ENCODE data around the gene FAM221B. TPM values are rescaled to one million over a fixed set of nuclear protein-coding genes. Genes with fewer than 3 reads are reported as not detected.

The FAM221B gene
- total and polyA plus RNA-seq, 2 of the 4 experiments (the other 2 are of a cell fraction) = not detected

- Histone ChIP-seq H3K4me2 (ENCODE audit: low read depth, low read length) (no peak overlapping the region), H4K8ac (ENCODE audit: low read depth in 2 of 2, low read length in 2 of 2) (no peak overlapping the region), H2AFZ (replicated peaks; ENCODE audit: low read length, poor library complexity) (no peak overlapping the region), H4K91ac (ENCODE audit: insufficient read depth, low read depth, low read length) (no peak overlapping the region), H3K23ac (ENCODE audit: low read depth, low read length) (no peak overlapping the region), H3K36me3 (ENCODE audit: control insufficient read depth, insufficient read depth, low read length) (peaks cover 3% of the 10 kb centered on the region; the same call in 1 of the 2 replicates), H3K56ac (ENCODE audit: extremely low read depth, insufficient read depth, low read length) (no peak overlapping the region), H3K79me1 (ENCODE audit: low read depth in 1 of 2, low read length in 2 of 2) (no peaks in the 10 kb centered on the region), H3K4me3 (ENCODE audit: insufficient read depth, low read depth, low read length) (no peak overlapping the region), H3K27ac (ENCODE audit: insufficient read depth, low read length) (no peak overlapping the region), H2BK20ac (ENCODE audit: low read depth, low read length) (no peak overlapping the region), H4K5ac (ENCODE audit: low read depth, low read length) (no peak overlapping the region), H3K9me3 (ENCODE audit: control insufficient read depth, insufficient read depth, low read length) (no peaks in the 10 kb centered on the region), H3K18ac (ENCODE audit: low read depth, low read length) (no peak overlapping the region), H4K20me1 (ENCODE audit: insufficient read depth, low read length) (no peaks in the 10 kb centered on the region), H3K4me1 (ENCODE audit: control insufficient read depth, insufficient read depth, low read length) (no peaks in the 10 kb centered on the region), H2BK5ac (ENCODE audit: low read depth, low read length, poor library complexity, severe bottlenecking) (no peak overlapping the region), H3K4ac (ENCODE audit: low read depth, low read length) (no peak overlapping the region), H3K27me3 (ENCODE audit: control insufficient read depth, insufficient read depth, low read length) (no peaks in the 10 kb centered on the region; the same call in 1 of the 2 replicates), H2BK15ac (ENCODE audit: low read depth, low read length) (no peak overlapping the region), H2AK9ac (replicated peaks; ENCODE audit: low read depth, low read length, poor library complexity) (peak overlapping the region; percentile 53), H2AK5ac (ENCODE audit: low read depth, low read length) (no peak overlapping the region), H2BK120ac (ENCODE audit: low read depth, low read length) (no peak overlapping the region), H3K9me1 (ENCODE audit: insufficient read depth, low read length) (no peaks in the 10 kb centered on the region), H3K14ac (replicated peaks; ENCODE audit: low read depth, low read length) (no peak overlapping the region), H3K9ac (ENCODE audit: low read depth, low read length) (no peak overlapping the region)
- dilution Hi-C loops (cut with HindIII; ENCODE audit: low sequenced_read_pairs, unreplicated experiment) (no loop called here), intact Hi-C loops (cut with micrococcal nuclease) (no loop called here), in situ Hi-C loops (cut with MboI; ENCODE audit: low sequenced_read_pairs) (no loop called here)
- ChIA-PET CTCF (no interaction called here), POLR2A (ENCODE audit: unreplicated experiment) (no interaction called here)
- TF ChIP-seq FOS (IDR thresholded peaks at IDR 0.05; ENCODE audit: low read depth, low read length) = no peak
- TF ChIP-seq CTCF (conservative IDR thresholded peaks at IDR 0.05; ENCODE audit: low read depth, low read length) = no peak
- TF ChIP-seq RCOR1 (IDR thresholded peaks at IDR 0.05; ENCODE audit: insufficient replicate concordance, low read length) = no peak
- no peak for TF ChIP-seq MAFK (IDR thresholded peaks at IDR 0.05; ENCODE audit: low read depth, low read length)
- no peak for TF ChIP-seq ELK1 (IDR thresholded peaks at IDR 0.05; ENCODE audit: borderline replicate concordance, low read depth, low read length)
- TF ChIP-seq RFX5 (IDR thresholded peaks at IDR 0.05; ENCODE audit: low read depth, low read length) = no peak
- no peak for TF ChIP-seq SMC3 (IDR thresholded peaks at IDR 0.05; ENCODE audit: low read depth, low read length)
- no peak for TF ChIP-seq USF2 (IDR thresholded peaks at IDR 0.05; ENCODE audit: low read depth, low read length)
- TF ChIP-seq NFE2L2 (IDR thresholded peaks at IDR 0.05; ENCODE audit: low read depth, low read length) = no peak
- no peak for TF ChIP-seq MAZ (IDR thresholded peaks at IDR 0.05; ENCODE audit: borderline replicate concordance, low read depth, low read length)
- no peak for TF ChIP-seq CEBPB (IDR thresholded peaks at IDR 0.05; ENCODE audit: low read depth, low read length)
- no TSS peak for BruUV-seq (replicated peaks)
- DNase-seq (no peak), ATAC-seq (ENCODE audit: low read depth) (no peak)
- 84% methylated on average over 18 of the region's 25 CpGs; no CpG with 5 or more reads in 1 of the 2 experiments for WGBS, 2 experiments (ENCODE audit: extremely low coverage in 2 of 2, insufficient read length in 1 of 2)
Observed at GRCh38 chr9:35852876-35853865, 24.6 kb upstream of the FAM221B start.
